Loucy (cell line): ENCODE data around the gene MEAF6.

ENCODE experiments used
- H2AFZ ChIP-seq: fragments of 200-600 bp; sonication (generic); 2 replicates; pipeline ENCODE4 v1.6.0; 2016; ENCODE audit warnings: antibody characterized with exemption, mild to moderate bottlenecking, low read length, moderate library complexity
- H3F3A ChIP-seq: fragments of 200-600 bp; 2 replicates; pipeline ENCODE4 v1.6.0; 2016; ENCODE audit warnings: antibody characterized with exemption, low read depth, mild to moderate bottlenecking
- H3K27me3 ChIP-seq: fragments of 200-600 bp; sonication (generic); 2 replicates; pipeline ENCODE4 v1.6.1; 2014; ENCODE audit warnings: low read length, mild to moderate bottlenecking; ENCODE audit not compliant: insufficient read depth, poor library complexity, severe bottlenecking
- H3K36me3 ChIP-seq: fragments of 200-600 bp; sonication (generic); 2 replicates; pipeline ENCODE4 v1.6.1; 2016; ENCODE audit warnings: low read length; ENCODE audit not compliant: insufficient read depth
- H3K4me1 ChIP-seq: fragments of 200-600 bp; sonication (generic); 2 replicates; pipeline ENCODE4 v1.5.1; 2014; ENCODE audit warnings: low read length, mild to moderate bottlenecking; ENCODE audit not compliant: insufficient read depth, poor library complexity, severe bottlenecking
- H3K4me2 ChIP-seq: fragments of 200-600 bp; sonication (generic); 2 replicates; pipeline ENCODE4 v1.6.0; 2014; ENCODE audit warnings: antibody characterized with exemption, low read length, low read depth, mild to moderate bottlenecking; ENCODE audit not compliant: poor library complexity, severe bottlenecking
- H3K4me3 ChIP-seq: fragments of 200-600 bp; sonication (generic); 2 replicates; pipeline ENCODE4 v1.5.1; 2014; ENCODE audit warnings: low read length, mild to moderate bottlenecking, mixed read lengths; ENCODE audit not compliant: poor library complexity, severe bottlenecking
- H3K79me2 ChIP-seq: fragments of 200-600 bp; sonication (generic); 2 replicates; pipeline ENCODE4 v1.6.1; 2014; ENCODE audit warnings: low read length; ENCODE audit not compliant: insufficient read depth
- H3K9ac ChIP-seq: fragments of 200-600 bp; sonication (generic); 2 replicates; pipeline ENCODE4 v1.6.0; 2014; ENCODE audit warnings: mild to moderate bottlenecking, low read depth, low read length, moderate library complexity; ENCODE audit not compliant: poor library complexity, severe bottlenecking
- H3K9me2 ChIP-seq: fragments of 200-600 bp; sonication (generic); replicated peaks from 2 replicates; pipeline ENCODE4 v1.6.1; 2016; ENCODE audit warnings: low read depth, low read length, mixed read lengths
- H3K9me3 ChIP-seq: fragments of 200-600 bp; sonication (generic); 2 replicates; pipeline ENCODE4 v1.6.1; 2014; ENCODE audit warnings: mild to moderate bottlenecking, antibody characterized with exemption, low read length, low read depth; ENCODE audit not compliant: insufficient read depth
- H4K20me1 ChIP-seq: fragments of 200-600 bp; sonication (generic); 2 replicates; pipeline ENCODE4 v1.6.0; 2014; ENCODE audit warnings: antibody characterized with exemption, low read length, mild to moderate bottlenecking; ENCODE audit not compliant: insufficient read depth, poor library complexity, severe bottlenecking
- CTCF ChIP-seq: fragments of 200-600 bp; sonication (generic); conservative IDR thresholded peaks from 2 replicates; pipeline ENCODE4 v1.5.1; 2014; ENCODE audit warnings: mild to moderate bottlenecking, antibody characterized with exemption, low read length
- EZH2phosphoT487 ChIP-seq: fragments of 200-600 bp; IDR thresholded peaks from 2 replicates; pipeline ENCODE4 v1.6.1; 2018; ENCODE audit warnings: antibody characterized with exemption, mild to moderate bottlenecking, moderate library complexity, borderline replicate concordance

The MEAF6 gene

GRCh38 chr1:37478890-37479254, 35.7 kb downstream of the MEAF6 start:
- peaks cover 56% of the 10 kb centered on the region for H3K4me1 ChIP-seq
- H3K4me2 ChIP-seq = peak overlapping the region; percentile 93
- H3K4me3 ChIP-seq = peak overlapping the region; percentile 98
- TF ChIP-seq EZH2phosphoT487 (no peak), CTCF (no peak)
- no peak overlapping the region for H2AFZ ChIP-seq
- H3K9me3 ChIP-seq = no peaks in the 10 kb centered on the region
- H3K27me3 ChIP-seq = no peaks in the 10 kb centered on the region
- peaks cover 60% of the 10 kb centered on the region for H4K20me1 ChIP-seq
- 0 out of 2 replicates have a peak, but pooled peaks cover 3% of the 10 kb centered on the region for H3F3A ChIP-seq
- H3K9me2 ChIP-seq = no peaks in the 10 kb centered on the region
- H3K9ac ChIP-seq = peak overlapping the region; percentile 90
- peaks cover 38% of the 10 kb centered on the region; the same call in 1 of the 2 replicates for H3K36me3 ChIP-seq
- H3K79me2 ChIP-seq = peaks cover 76% of the 10 kb centered on the region

DNA sequence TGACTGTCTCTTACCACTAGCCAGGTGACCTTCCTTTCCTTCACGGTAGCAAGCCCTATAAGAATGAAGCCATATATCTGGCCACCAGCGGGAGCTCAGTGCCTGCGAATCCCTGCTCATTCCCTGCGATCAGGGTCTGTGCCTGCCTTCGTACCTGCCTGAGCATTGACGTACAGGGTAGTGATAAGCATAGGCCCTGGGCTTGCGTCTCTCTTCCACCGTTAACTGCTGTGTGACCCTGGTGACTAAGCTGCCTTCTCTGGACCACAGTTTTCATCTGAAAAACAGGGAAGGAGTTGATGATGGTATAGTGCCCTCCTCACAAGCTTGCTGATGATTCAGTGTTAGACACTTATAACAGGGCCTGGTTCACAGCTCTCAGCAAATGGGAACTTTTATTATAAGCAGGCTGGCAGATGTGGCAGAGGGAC, 36.1 kb downstream of the MEAF6 start:
- Histone ChIP-seq H2AFZ (no peak overlapping the region), H3K9me2 (no peaks in the 10 kb centered on the region), H3F3A (0 out of 2 replicates have a peak, but pooled peaks cover 3% of the 10 kb centered on the region), H3K36me3 (peaks cover 35% of the 10 kb centered on the region; the same call in 1 of the 2 replicates), H4K20me1 (peaks cover 60% of the 10 kb centered on the region), H3K79me2 (peaks cover 80% of the 10 kb centered on the region), H3K9ac (peak overlapping the region; percentile 90), H3K27me3 (no peaks in the 10 kb centered on the region), H3K9me3 (no peaks in the 10 kb centered on the region), H3K4me3 (peak overlapping the region; percentile 98), H3K4me1 (peaks cover 60% of the 10 kb centered on the region), H3K4me2 (peak overlapping the region; percentile 93)
- no peak for TF ChIP-seq EZH2phosphoT487
- TF ChIP-seq CTCF = no peak

DNA sequence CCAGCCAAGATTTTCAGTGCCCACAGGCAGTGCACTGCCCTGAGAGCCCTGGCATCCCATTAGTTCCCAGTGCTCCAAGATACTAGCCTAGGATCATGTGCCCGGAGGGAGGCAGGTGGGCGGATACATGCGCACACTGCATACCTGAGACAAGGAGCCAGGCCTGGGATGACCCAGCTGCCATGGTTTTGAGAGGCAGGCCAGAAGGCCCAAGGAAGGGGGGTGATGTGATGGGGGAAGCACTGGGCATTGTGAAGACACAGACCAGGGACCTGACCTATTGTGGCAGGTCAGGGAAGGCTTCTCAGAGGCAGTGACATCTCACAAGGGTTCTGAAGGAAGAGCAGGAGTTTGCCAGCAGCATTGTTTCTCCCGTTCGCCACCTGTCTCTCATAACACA, 36.6 kb downstream of the MEAF6 start:
- Histone ChIP-seq H3K79me2 (peaks cover 82% of the 10 kb centered on the region), H3K9ac (peak overlapping the region; percentile 90), H3K9me3 (no peaks in the 10 kb centered on the region), H3K4me3 (peak overlapping the region; percentile 98), H3K4me2 (peak overlapping the region; percentile 93), H4K20me1 (peaks cover 60% of the 10 kb centered on the region), H3K27me3 (no peaks in the 10 kb centered on the region), H3F3A (0 out of 2 replicates have a peak, but pooled peaks cover 3% of the 10 kb centered on the region), H2AFZ (no peak overlapping the region), H3K36me3 (peaks cover 30% of the 10 kb centered on the region; the same call in 1 of the 2 replicates), H3K9me2 (no peaks in the 10 kb centered on the region), H3K4me1 (peaks cover 66% of the 10 kb centered on the region)
- TF ChIP-seq CTCF (no peak), EZH2phosphoT487 (no peak)
